GM12878 (cell line): ENCODE results near the gene DPY19L1. TPM values are rescaled to one million over a fixed set of nuclear protein-coding genes. Genes with fewer than 3 reads are reported as not detected.

ENCODE experiments used
- ATF2 ChIP-seq: IDR thresholded peaks from 2 replicates; pipeline ENCODE4 v1.6.1; 2012; ENCODE audit warnings: low read length, inconsistent platforms
- ATF7 ChIP-seq: fragments of 450-650 bp; IDR thresholded peaks from 2 replicates; pipeline ENCODE4 v1.6.1; 2016; ENCODE audit warnings: low read depth, mild to moderate bottlenecking
- CBX5 ChIP-seq: sonication (generic); IDR thresholded peaks from 2 replicates; pipeline ENCODE4 v1.6.1; 2016; ENCODE audit warnings: low read depth, moderate library complexity, mild to moderate bottlenecking, inconsistent platforms
- HCFC1 ChIP-seq: fragments of 150-350 bp; IDR thresholded peaks from 2 replicates; pipeline ENCODE4 v1.6.1; 2014; ENCODE audit warnings: low read length
- HSF1 ChIP-seq: fragments of 150-350 bp; IDR thresholded peaks from 2 replicates; pipeline ENCODE4 v1.6.1; 2014; ENCODE audit warnings: mild to moderate bottlenecking, low read depth, low read length
- JUNB ChIP-seq: IDR thresholded peaks from 2 replicates; pipeline ENCODE4 v1.6.1; 2016; ENCODE audit warnings: antibody characterized with exemption, mild to moderate bottlenecking
- MLLT1 ChIP-seq: fragments of 450-650 bp; IDR thresholded peaks from 2 replicates; pipeline ENCODE4 v1.6.1; 2016; ENCODE audit warnings: mild to moderate bottlenecking
- MTA2 ChIP-seq: fragments of 450-650 bp; IDR thresholded peaks from 2 replicates; pipeline ENCODE4 v1.6.1; 2016; ENCODE audit warnings: low read depth, mild to moderate bottlenecking, moderate library complexity
- MYB ChIP-seq: fragments of 150-350 bp; IDR thresholded peaks from 2 replicates; pipeline ENCODE4 v1.6.1; 2014; ENCODE audit warnings: mild to moderate bottlenecking, low read depth, low read length, borderline replicate concordance
- NRF1 ChIP-seq: conservative IDR thresholded peaks from 2 replicates; pipeline ENCODE4 v1.6.1; 2011; ENCODE audit warnings: mild to moderate bottlenecking, low read depth, low read length, improper control_type of control experiment
- PAX8 ChIP-seq: fragments of 450-650 bp; IDR thresholded peaks from 2 replicates; pipeline ENCODE4 v1.6.1; 2017; ENCODE audit warnings: mild to moderate bottlenecking, moderate library complexity
- POLR2A ChIP-seq: IDR thresholded peaks from 2 replicates; pipeline ENCODE4 v1.6.1; 2011; ENCODE audit warnings: low read depth, mild to moderate bottlenecking, low read length
- RELA ChIP-seq: fragments of 450-650 bp; IDR thresholded peaks from 2 replicates; pipeline ENCODE4 v1.8.0; 2014; ENCODE audit warnings: borderline replicate concordance; ENCODE audit not compliant: partially characterized antibody
- REST ChIP-seq: IDR thresholded peaks from 2 replicates; pipeline ENCODE4 v1.6.1; 2012; ENCODE audit warnings: mild to moderate bottlenecking, low read depth, low read length
- SREBF2 ChIP-seq: IDR thresholded peaks from 2 replicates; pipeline ENCODE4 v1.6.1; 2012; ENCODE audit warnings: mild to moderate bottlenecking, low read length
- STAT3 ChIP-seq: IDR thresholded peaks from 2 replicates; pipeline ENCODE4 v1.6.1; 2011; ENCODE audit warnings: low read depth, low read length, improper control_type of control experiment
- TBL1XR1 ChIP-seq: IDR thresholded peaks from 2 replicates; pipeline ENCODE4 v1.6.1; 2012; ENCODE audit warnings: low read depth, low read length, improper control_type of control experiment
- ZNF24 ChIP-seq: fragments of 450-650 bp; IDR thresholded peaks from 2 replicates; pipeline ENCODE4 v1.6.1; 2017; ENCODE audit warnings: antibody characterized with exemption, mild to moderate bottlenecking
- ZNF687 ChIP-seq: fragments of 450-650 bp; IDR thresholded peaks from 2 replicates; pipeline ENCODE4 v1.6.1; 2017; ENCODE audit warnings: mild to moderate bottlenecking, moderate library complexity
- polyA plus RNA-seq, 11 experiments: library from polyadenylated mRNA; depleted of rRNA in 4 of 11; unstranded in 6 of 11; stranded (reverse) in 5 of 11; fragments of >200 nt; fragmentation: Nextera tagmentation in 4 of 11; fragmentation: Illumina TruSeq in 1 of 11; extraction: Ambion mirVana in 4 of 11; extraction: Trizol in 1 of 11; gene quantifications; 1 replicate in 1 of 11; 2 replicates in 10 of 11; pipeline versions ENCODE4 v1.2.1 to v1.2.3, GENCODE V29; 2011 to 2016; ENCODE audit warnings: inconsistent platforms in 2 of 11, missing spikeins in 2 of 11, low read depth in 1 of 11
- total RNA-seq, 4 experiments: library from RNA; depleted of rRNA in 3 of 4; stranded (reverse); fragments of >200 nt in 3 of 4; fragmentation: Illumina TruSeq in 1 of 4; extraction: Trizol in 1 of 4; gene quantifications; 2 replicates each; pipeline versions ENCODE4 v1.2.1 to v1.2.3, GENCODE V29; 2013 to 2021

The DPY19L1 gene
- total and polyA plus RNA-seq, 10 of the 15 experiments (the other 5 are each of a cell fraction or from before 2014, with no cell fraction given), result 0.47 to 35.4 (median 3.8) TPM

GRCh38 chr7:34991938-34992840 lies 45.1 kb downstream of the DPY19L1 start (continued):
- TF ChIP-seq ATF7, result no peak
- TF ChIP-seq REST, result no peak
- no peak for TF ChIP-seq MLLT1
- 0 out of 2 replicates have a peak, but pooled peaks have one; percentile 44 for TF ChIP-seq ATF2
- TF ChIP-seq PAX8, result no peak
- no peak for TF ChIP-seq CBX5
- no peak for TF ChIP-seq MYB
- no peak for TF ChIP-seq NRF1
- TF ChIP-seq HCFC1, result no peak
- TF ChIP-seq ZNF24, result no peak
- peak; percentile 29; the same call in 1 of the 2 replicates for TF ChIP-seq MTA2
- peak; percentile 66 for TF ChIP-seq JUNB
- TF ChIP-seq TBL1XR1, result no peak
- TF ChIP-seq STAT3, result no peak
- no peak for TF ChIP-seq ZNF687
- TF ChIP-seq SREBF2, result no peak
- no peak for TF ChIP-seq POLR2A
- no peak for TF ChIP-seq RELA
- TF ChIP-seq HSF1, result no peak
